Activated T-helper 2 cell treated with anti-CD3 and anti-CD28 coated beads, Interferon-gamma antibody, Interleukin-2, Interleukin-4, amounts not matched to agents 10 μg/mL and 5 μg/mL and 100 μg/mL, durations not matched to agents 14 hours and 24 hours and 36 hours (primary cell): ENCODE results near the gene HSPA12B. TPM values are rescaled to one million over a fixed set of nuclear protein-coding genes. Genes with fewer than 3 reads are reported as not detected.

ENCODE experiments used
- DNase-seq: peaks from one replicate; pipeline ENCODE4 v3.0.0; 2021; ENCODE audit warnings: low spot score
- H3K27ac Mint-ChIP-seq: one replicate; pipeline ENCODE4 v1.8.0; 2021; ENCODE audit warnings: mixed read lengths
- H3K27me3 Mint-ChIP-seq: one replicate; pipeline ENCODE4 v1.8.0; 2021; ENCODE audit warnings: low read depth, mixed read lengths
- H3K36me3 Mint-ChIP-seq: one replicate; pipeline ENCODE4 v1.8.0; 2021; ENCODE audit warnings: low read depth, mixed read lengths
- H3K4me1 Mint-ChIP-seq: one replicate; pipeline ENCODE4 v1.8.0; 2021; ENCODE audit warnings: low read depth, mixed read lengths
- H3K4me3 Mint-ChIP-seq: one replicate; pipeline ENCODE4 v1.8.0; 2021; ENCODE audit warnings: low read depth, mild to moderate bottlenecking, moderate library complexity, mixed read lengths
- H3K9me3 Mint-ChIP-seq: one replicate; pipeline ENCODE4 v1.8.0; 2021; ENCODE audit warnings: mixed read lengths
- intact Hi-C: fragments of 100-400 bp; cut with micrococcal nuclease; formaldehyde crosslinking; loops from one replicate; pipeline ENCODE4 v1.15.1; 2023
- total RNA-seq: library from RNA; stranded (reverse); gene quantifications from 2 replicates; pipeline ENCODE4 v1.2.3, GENCODE V29; 2022

HSPA12B gene
- total RNA-seq, 1 donor from 2014 or later: 0.05 TPM

DNA sequence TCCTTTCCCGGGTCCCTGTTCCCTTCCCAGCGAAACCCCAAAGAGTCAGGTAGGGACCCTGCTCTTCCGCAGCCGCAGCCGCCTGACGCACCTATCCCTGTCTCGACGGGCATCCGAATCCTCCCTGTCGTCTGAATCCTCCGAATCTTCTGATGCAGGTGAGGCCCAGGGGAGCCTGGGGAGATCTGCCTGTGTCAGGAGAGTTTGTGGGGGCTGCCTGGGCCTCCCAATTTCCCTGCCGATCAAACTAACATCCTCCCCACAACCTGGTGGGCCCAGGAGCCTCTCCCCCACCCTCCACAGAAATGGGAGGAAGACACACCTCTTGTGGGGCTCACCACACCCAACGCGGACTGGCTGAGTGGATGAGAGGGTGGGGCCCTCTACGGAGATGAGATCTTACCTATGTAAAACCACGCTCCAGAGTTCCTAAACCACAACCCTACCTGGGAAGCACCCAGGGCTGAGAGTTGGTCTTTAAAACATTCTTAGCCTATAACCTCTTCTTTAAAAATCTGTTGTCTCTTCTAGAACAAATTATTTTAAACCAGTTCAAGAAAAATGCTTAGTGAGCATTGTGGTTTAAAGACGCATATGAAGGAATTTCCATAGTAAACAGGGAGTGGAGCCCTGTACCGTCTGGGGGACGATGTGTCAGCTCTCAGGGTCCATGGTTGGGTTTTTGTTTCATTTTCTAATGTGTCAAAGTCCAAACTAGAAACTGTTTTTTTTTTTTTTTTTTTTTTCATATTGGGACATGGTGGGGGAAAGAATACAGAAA lies 65.3 kb downstream of the HSPA12B start:
- H3K9me3 Mint-ChIP-seq: no peaks in the 10 kb centered on the region
- peak overlapping the region; percentile 95 for H3K27ac Mint-ChIP-seq
- intact Hi-C loops: no loop called here
- H3K4me3 Mint-ChIP-seq: peak overlapping the region; percentile 99
- H3K27me3 Mint-ChIP-seq: no peaks in the 10 kb centered on the region
- H3K4me1 Mint-ChIP-seq: peaks cover 48% of the 10 kb centered on the region
- H3K36me3 Mint-ChIP-seq: peaks cover 60% of the 10 kb centered on the region
- DNase-seq: peak; percentile 60

DNA sequence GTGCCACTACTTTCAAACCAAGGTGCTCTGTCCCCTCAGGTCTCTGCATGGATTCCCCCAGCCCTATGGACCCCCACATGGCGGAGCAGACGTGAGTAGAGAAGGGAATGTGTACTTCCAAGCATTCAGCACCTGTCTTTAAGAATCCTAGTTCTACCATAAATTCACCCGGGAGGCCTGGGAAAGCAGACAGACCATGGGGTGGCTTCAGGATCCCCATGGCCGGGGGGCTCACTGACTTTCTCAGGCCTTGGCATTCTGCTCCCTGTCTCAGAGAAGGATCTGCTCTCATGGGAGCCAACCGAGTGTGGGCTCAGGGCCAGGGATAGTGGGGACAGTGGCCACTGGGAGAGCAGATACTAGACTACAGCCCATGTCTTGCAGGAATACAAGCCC lies 65.9 kb downstream of the HSPA12B start:
- peak overlapping the region; percentile 99 for H3K4me3 Mint-ChIP-seq
- no peaks in the 10 kb centered on the region for H3K9me3 Mint-ChIP-seq
- peaks cover 50% of the 10 kb centered on the region for H3K4me1 Mint-ChIP-seq
- intact Hi-C loops: no loop called here
- H3K27ac Mint-ChIP-seq: peak overlapping the region; percentile 95
- DNase-seq: no peak
- H3K27me3 Mint-ChIP-seq: no peaks in the 10 kb centered on the region
- peaks cover 64% of the 10 kb centered on the region for H3K36me3 Mint-ChIP-seq

DNA sequence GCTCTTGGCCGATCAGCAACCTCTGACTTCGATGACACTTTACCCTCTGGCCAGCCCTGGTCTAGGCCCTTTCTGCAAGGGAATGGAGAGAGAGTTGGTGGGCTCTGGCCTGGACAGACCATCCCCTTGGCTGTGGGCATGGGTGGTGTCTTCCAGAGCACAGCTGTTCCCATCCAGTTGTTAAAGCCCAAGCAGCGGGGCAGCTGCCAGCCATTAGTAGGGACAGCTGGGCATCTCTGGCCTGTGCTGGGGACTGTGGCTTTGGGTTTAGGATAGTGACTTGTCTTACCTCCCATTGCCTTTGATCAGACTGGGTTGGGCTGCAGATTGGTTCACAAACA lies 66.4 kb downstream of the HSPA12B start:
- Mint-ChIP-seq H3K9me3 (no peaks in the 10 kb centered on the region), H3K27me3 (no peaks in the 10 kb centered on the region), H3K36me3 (peaks cover 69% of the 10 kb centered on the region), H3K4me3 (peak overlapping the region; percentile 99), H3K4me1 (peaks cover 53% of the 10 kb centered on the region), H3K27ac (peak overlapping the region; percentile 95)
- DNase-seq: no peak
- intact Hi-C loops: no loop called here

DNA sequence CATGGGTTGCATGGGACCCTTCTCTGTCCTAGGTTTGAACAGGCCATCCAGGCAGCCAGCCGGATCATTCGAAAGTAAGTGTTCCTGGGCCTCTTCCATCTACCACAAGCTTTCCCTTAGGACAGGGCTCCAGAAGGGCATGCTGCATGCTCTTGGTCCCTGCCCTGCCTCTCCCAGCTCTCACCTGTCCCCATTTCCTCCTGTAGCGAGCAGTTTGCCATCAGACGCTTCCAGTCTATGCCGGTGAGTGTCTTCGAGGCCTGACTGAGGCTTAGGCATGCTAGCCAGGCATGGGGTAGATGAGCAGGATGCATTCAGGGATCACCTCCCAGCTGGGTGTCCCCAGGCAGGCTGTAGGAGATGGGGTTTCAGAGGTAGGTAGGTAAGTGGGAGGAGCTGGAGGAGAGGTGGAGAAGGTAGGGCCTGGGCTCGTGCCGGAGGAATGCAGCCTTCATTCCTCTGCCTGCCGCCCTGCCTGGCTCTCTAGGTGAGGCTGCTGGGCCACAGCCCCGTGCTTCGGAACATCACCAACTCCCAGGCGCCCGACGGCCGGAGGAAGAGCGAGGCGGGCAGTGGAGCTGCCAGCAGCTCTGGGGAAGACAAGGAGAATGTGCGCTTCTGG lies 67.9 kb downstream of the HSPA12B start:
- intact Hi-C loops: no loop called here
- Mint-ChIP-seq H3K4me3 (no peak overlapping the region), H3K36me3 (peaks cover 82% of the 10 kb centered on the region), H3K27me3 (no peaks in the 10 kb centered on the region), H3K9me3 (no peaks in the 10 kb centered on the region), H3K27ac (peak overlapping the region; percentile 95), H3K4me1 (peaks cover 57% of the 10 kb centered on the region)
- DNase-seq: no peak

DNA sequence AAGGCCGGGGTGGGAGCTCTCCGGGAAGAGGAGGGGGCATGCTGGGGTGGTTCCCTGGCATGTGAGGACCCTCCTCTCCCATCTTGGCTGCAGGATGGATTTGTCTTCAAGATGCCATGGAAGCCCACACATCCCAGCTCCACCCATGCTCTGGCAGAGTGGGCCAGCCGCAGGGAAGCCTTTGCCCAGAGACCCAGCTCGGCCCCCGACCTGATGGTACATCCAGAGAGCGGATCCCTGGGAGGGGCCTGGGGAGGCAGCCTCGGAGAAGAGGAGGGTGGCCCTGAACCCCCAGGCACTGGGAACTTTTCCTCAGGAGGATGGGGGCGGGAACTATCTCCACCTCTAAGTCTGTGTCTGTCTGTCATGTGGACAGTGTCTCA lies 68.4 kb downstream of the HSPA12B start:
- Mint-ChIP-seq H3K27me3 (no peaks in the 10 kb centered on the region), H3K36me3 (peaks cover 86% of the 10 kb centered on the region), H3K4me3 (no peak overlapping the region), H3K9me3 (no peaks in the 10 kb centered on the region), H3K4me1 (peaks cover 58% of the 10 kb centered on the region), H3K27ac (no peak overlapping the region)
- no peak for DNase-seq
- intact Hi-C loops: no loop called here

DNA sequence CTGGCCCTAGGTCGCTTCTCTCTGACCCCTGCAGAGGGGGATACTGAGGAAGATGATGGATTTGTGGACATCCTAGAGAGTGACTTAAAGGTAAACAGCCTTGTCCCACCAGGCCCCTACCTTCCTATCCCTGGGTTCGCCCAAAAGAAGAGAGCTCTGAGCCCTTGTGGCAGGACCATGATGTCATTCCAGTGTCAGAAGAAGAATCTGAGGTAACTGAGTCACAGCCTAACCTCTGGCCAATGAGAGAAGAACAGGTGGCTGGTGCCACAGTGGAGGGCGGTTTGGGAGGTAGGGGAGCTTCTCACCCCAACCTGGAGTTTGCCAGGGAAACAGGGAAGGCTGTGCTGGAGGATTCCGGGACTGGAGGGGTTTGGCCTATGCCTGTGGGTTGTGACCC lies 68.8 kb downstream of the HSPA12B start:
- no peak for DNase-seq
- no peaks in the 10 kb centered on the region for H3K9me3 Mint-ChIP-seq
- H3K36me3 Mint-ChIP-seq: peaks cover 90% of the 10 kb centered on the region
- H3K27ac Mint-ChIP-seq: no peak overlapping the region
- intact Hi-C loops: no loop called here
- H3K4me1 Mint-ChIP-seq: peaks cover 61% of the 10 kb centered on the region
- no peak overlapping the region for H3K4me3 Mint-ChIP-seq
- no peaks in the 10 kb centered on the region for H3K27me3 Mint-ChIP-seq

DNA sequence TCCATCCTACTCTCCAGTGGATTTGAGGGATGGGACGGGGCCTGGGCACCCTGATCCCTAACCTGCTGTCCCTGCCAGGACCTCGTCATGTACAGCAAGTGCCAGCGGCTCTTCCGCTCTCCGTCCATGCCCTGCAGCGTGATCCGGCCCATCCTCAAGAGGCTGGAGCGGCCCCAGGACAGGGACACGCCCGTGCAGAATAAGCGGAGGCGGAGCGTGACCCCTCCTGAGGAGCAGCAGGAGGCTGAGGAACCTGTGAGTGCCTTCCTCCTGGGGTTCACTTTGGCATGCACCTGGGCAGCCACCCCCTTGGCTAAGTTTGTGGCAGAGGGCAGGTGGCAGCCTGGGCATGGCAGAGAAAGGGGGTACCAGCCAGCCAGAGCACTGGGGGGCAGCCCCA lies 69.4 kb downstream of the HSPA12B start:
- Mint-ChIP-seq H3K9me3 (no peaks in the 10 kb centered on the region), H3K4me3 (no peak overlapping the region), H3K4me1 (peaks cover 62% of the 10 kb centered on the region), H3K27me3 (no peaks in the 10 kb centered on the region), H3K36me3 (peaks cover 92% of the 10 kb centered on the region), H3K27ac (no peak overlapping the region)
- DNase-seq: no peak
- intact Hi-C loops: no loop called here

Other genes with a start within 250 kb of the HSPA12B start
- gene GFRA4, start 69.3 kb upstream of the HSPA12B start, total RNA-seq: not detected in 2 replicates
- gene ADAM33, start 50.7 kb upstream of the HSPA12B start, total RNA-seq: not detected in 2 replicates
- gene SIGLEC1, start 20.1 kb upstream of the HSPA12B start, total RNA-seq: not detected in 2 replicates
- 55.8 and 56.3 TPM in 2 replicates for gene ADISSP, start 35.1 kb downstream of the HSPA12B start, total RNA-seq
- not detected in 2 replicates for gene SPEF1, start 48.8 kb downstream of the HSPA12B start, total RNA-seq
- gene CENPB, start 54.1 kb downstream of the HSPA12B start, total RNA-seq: 66.1 and 68.9 TPM in 2 replicates
- gene CDC25B, start 63.6 kb downstream of the HSPA12B start, total RNA-seq: 101 and 103 TPM in 2 replicates
- 11.9 and 12.8 TPM in 2 replicates for gene AP5S1, start 87.9 kb downstream of the HSPA12B start, total RNA-seq
- 41.0 and 43.5 TPM in 2 replicates for gene MAVS, start 114.1 kb downstream of the HSPA12B start, total RNA-seq
- gene PANK2, start 156.7 kb downstream of the HSPA12B start, total RNA-seq: 49.2 and 51.4 TPM in 2 replicates